ENCODE data around the gene SLC9A7.

SLC9A7 gene

GRCh38 chrX:46647251-46647650 lies 111.7 kb downstream of the SLC9A7 start:
- DNase-seq: no peak

DNA sequence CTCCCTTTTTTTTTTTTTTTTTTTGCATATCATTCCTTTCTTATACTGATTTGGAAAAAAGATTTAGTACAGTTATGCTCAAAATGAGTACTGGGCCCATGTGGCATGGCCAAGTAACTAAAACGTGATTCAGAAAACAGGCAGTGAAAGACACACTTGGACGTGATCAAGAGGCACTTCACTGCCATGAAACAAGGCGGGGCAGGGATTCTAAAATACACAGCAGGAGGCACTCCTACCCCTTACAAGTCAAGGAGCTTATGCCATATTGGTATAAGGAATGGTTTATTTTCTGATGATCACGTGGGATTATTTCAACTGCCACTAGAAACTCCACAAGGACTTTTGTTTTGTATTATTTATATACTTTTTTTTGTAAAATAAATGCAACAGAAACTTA lies 113.3 kb downstream of the SLC9A7 start:
- DNase-seq: no peak

DNA sequence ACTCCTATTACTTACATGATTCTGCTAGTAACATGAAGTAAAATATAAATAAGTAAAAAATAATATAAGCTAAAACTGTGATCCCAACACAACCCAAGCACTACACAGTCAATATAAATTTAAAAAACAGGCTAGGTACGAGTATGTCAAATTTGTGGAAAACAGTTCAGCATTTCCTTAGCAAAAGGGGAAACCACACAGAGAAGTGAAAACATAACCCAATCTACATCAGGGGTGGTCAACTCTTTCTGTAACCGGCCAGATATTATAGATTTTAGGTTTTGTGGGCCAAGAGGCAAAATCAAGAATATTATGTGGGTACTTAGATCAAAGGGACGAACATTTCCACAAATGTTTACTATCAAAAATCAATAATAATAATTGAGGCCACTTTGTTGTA lies 115.3 kb downstream of the SLC9A7 start:
- no peak for DNase-seq

GRCh38 chrX:46642145-46642544 lies 116.8 kb downstream of the SLC9A7 start:
- peak in 2 of 4 experiments; percentile 19 to 43 for DNase-seq

DNA sequence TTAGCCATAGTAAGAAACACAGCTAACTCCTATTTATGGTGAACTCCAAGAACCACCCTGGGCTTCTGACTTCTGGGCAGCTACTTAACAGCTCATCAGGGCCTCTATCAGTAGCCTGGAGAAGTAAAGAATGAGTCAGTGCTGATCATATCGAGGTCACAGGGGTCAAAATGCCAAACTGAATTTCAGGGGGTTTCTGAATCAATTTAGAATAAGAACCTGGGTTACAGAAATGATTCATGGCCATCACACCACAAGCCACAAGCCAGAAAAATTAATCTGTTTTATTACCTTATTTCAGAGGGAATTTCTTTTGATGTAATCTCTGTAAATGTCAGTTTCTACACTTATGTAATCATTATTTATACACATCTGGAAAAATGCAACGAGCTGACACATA lies 121.0 kb downstream of the SLC9A7 start:
- peak in 3 of 4 experiments; percentile 16 to 49 (median 28) for DNase-seq

DNA sequence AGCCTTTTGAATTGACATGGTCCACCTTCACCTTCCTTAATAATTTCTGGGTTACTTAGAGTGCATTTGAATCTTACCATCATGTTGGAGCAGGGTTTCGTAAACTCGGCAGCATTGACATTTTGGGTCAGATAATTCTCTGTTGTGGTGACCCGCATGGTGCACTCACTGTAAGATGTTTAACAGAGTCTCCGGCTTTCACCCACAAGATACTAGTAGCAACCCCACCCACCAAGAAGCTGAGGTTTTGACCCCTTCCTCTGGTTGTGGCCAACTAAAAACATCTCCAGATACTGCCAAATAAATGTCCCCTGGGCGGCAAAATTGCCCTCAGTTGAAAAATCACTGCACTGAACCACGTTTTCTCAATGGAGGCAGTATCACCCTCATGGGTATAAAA lies 122.7 kb downstream of the SLC9A7 start:
- no peak for DNase-seq

DNA sequence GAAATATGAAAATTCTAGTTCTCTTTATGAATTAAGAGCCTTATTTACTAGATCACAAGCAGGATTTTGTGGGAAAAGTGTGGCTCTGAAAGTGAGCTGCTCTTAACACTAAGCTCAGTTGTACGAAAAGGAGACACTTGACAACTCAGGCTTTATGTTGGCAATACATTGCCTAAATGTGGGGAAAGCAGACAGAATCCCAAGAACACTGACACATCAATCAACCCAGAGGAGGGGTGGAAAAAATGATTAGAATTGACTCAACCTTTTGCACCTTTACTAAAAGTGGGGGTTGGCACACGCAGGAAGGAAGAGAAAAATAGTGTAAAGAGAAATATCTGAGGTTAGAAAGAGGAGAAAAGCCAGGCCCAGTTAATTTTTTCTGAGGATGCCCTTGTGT lies 123.7 kb downstream of the SLC9A7 start:
- no peak for DNase-seq

- no peak for DNase-seq
Measured at GRCh38 chrX:46634577-46634976, 124.3 kb downstream of the SLC9A7 start.

DNA sequence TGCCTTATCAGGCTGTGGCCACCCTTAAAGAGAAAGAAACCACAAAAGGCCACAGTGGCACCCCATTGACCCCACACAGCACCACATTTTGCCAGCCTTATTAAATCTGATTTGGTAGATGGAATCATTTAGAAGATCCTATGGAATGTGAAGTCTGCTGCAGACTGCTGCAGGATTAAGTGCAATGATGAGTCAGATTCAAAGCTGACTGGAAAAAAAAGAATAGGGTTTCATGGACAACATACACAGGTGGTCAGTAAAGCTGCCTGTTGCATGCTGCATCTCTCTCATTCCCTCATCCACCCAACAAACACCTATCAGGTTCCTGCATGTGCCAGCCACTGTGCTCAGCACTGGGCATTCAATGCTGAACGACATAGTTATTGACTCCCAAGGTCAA lies 128.8 kb downstream of the SLC9A7 start:
- no peak for DNase-seq

- peak; percentile 83 to 96 (median 88) for DNase-seq
Measured at GRCh38 chrX:46628460-46629371, 130.2 kb downstream of the SLC9A7 start.

- peak; percentile 33 to 64 (median 55) for DNase-seq
Measured at GRCh38 chrX:46627711-46628419, 131.1 kb downstream of the SLC9A7 start.

- DNase-seq: peak in 2 of 4 experiments; percentile 29 to 36
Measured at GRCh38 chrX:46627062-46627461, 131.9 kb downstream of the SLC9A7 start.

- DNase-seq: peak; percentile 77 to 92 (median 86)
Measured at GRCh38 chrX:46626566-46626965, 132.4 kb downstream of the SLC9A7 start.

- DNase-seq: no peak
Measured at GRCh38 chrX:46624090-46624786, 134.7 kb downstream of the SLC9A7 start.

DNA sequence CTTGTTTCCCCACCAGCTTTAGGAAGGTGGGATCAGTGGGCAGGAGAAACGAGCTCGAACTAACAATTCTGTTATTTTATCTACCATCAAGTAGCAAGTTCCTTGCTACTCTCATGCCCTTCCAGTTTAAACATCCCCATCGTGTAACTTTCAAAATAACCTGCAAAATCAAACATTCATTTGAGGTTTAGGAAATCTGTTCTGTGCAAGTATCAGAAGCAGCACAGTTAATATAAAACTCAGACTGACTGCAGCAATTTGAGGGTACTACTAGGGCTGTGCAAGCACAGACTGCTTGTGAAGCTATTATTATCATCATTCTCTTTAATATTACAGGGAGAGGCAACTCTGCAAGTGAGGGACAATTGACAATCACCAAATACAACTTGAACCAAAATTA lies 137.3 kb downstream of the SLC9A7 start:
- DNase-seq: no peak

DNA sequence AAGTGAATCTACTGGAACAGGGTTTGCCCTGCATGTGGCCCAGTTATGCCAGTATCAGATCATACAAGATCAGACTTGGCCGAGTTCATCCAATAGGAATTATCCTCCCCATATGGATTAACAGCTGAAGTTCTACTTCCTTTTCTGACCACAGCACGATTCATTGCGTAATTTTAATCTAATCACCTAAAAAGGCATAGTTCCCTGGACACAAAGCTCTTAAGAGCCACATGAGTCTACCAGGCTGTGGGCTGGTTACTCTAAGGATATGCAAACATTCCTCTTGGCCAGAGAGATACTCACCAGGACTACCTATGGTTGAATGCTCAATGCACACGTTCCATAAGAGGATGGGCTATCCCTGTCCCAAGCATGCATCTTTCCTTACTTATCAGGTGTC lies 138.4 kb downstream of the SLC9A7 start:
- peak in 2 of 4 experiments; percentile 20 to 23 for DNase-seq

GRCh38 chrX:46618947-46619346 lies 140.0 kb downstream of the SLC9A7 start:
- no peak for DNase-seq

- no peak for DNase-seq
Measured at GRCh38 chrX:46617906-46618305, 141.0 kb downstream of the SLC9A7 start.

DNA sequence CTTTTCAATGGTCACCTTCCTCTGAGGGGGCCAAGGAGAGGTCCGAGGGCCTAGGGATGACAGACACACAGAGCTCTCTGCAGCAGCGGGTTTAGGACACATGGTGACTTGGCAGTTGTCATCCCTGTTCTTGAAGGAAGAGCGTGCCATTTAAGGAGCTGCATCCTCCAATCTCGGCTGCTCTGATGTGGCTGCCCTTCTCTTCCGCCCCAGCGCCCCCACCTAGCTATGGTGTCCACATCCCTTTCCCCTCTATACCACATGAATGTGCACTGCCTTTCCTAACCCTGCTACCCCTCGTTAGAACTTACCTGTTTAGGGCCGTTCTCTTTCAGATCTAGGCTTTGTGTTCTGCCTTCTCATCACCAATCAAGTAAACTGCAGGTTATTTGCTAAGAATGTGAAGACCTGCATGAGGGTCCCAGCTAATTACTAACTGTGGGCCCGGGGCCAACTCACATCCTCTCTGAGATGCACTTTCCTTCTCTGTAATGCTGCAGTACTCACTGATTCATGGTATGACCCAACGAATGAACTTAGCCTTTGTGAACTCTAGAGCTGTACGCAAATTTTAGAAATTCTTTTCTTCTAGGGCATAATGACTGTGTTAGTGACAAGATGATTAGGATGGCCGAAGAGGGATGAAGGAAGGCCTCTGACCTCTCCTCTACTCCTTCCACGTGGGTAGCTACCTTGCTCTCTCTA lies 147.1 kb downstream of the SLC9A7 start:
- no peak for DNase-seq

- DNase-seq: no peak
Measured at GRCh38 chrX:46610070-46610658, 148.8 kb downstream of the SLC9A7 start.

DNA sequence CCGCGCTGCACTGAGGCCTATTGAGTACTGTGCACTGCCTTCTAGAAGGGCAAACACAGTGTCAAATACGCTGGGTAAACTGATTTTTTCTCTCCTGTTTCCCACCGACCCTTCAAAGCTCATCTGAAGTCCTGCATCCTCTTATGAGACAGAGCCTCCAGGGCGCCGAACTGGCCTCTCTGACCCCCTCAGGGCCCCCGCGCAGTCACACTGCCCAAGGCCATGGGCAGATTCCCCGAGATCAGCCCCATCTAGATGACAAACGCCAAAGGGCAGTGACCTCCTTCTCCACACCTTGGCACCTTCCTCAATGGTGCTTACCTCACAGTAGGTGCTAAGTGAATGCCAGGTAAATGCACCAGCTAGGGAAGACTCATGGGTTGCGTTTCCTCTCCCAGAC lies 151.0 kb downstream of the SLC9A7 start:
- DNase-seq: no peak

GRCh38 chrX:46602468-46603102 lies 156.3 kb downstream of the SLC9A7 start:
- no peak for DNase-seq
